ENCODE data around the gene UBE2E3.
"Not testable (repeated sequence)": the region's sequence is repeated elsewhere in the genome, so short reads cannot be mapped to it uniquely, and the experiment has no call there.

Gene UBE2E3

GRCh38 chr2:181085734-181086133 is 105.3 kb downstream of the UBE2E3 start:
- DNase-seq, result no peak

DNA sequence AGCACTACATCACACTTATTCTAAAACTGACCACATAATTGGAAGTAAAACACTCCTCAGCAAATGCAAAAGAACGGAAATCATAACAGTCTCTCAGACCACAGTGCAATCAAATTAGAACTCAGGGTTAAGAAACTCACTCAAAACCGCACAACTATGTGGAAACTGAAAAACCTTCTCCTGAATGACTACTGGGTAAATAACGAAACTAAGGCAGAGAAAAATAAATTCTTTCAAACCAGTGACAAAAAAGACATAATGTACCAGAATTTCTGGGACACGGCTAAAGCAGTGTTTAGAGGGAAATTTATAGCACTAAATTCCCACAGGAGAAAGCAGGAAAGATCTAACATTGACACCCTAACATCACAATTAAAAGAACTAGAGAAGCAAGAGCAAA is 111.5 kb downstream of the UBE2E3 start:
- not testable (repeated sequence) for DNase-seq

GRCh38 chr2:181095486-181095885 is 115.1 kb downstream of the UBE2E3 start:
- DNase-seq, result no peak

DNA sequence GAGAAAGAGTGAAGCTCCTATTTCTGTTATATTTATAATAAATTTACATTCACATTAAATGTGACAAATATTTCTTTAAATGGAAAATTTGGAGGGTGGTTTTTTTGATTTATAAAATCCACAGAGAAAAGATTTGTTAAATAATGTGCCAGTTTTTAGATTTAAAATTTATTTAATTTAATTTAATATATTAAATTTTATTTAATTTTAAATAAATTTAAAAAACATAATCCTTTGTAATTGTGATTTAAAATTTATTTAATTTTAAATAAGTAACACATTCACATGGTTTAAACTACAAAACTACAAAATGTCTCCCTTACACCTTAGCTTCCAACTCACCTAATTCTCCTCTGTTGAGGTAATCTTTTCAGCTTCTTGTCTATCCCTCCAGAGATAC is 123.3 kb downstream of the UBE2E3 start:
- DNase-seq, result no peak

DNA sequence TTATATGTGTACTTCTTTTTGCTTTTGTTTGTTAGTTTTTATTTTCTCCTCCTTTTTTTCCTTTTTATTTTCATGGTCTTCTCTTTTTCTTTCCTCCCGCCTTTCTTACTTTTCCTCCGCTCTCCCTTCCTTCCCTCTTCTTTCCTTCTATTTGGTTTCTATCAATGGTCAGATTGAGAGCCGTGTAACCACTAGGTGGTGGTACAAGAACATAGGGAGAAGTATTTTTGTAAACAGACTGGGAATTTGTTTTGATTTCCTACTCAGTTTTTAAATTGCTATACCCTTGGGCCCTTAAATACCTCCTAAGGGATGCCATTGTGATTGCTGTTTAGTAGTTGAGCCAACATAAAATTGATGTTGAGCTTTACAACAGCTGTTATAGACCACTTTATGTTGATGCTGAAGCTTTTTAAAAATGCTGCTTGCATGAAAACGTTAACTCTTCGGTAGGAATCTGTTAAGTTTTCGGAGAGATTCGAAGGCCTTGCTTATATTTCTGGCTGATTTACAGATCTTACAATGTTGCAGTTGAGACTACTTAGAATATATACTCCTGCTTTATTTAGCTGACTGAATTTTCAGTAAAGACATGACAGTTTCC is 124.2 kb downstream of the UBE2E3 start:
- peak; percentile 10 to 72 for DNase-seq

DNA sequence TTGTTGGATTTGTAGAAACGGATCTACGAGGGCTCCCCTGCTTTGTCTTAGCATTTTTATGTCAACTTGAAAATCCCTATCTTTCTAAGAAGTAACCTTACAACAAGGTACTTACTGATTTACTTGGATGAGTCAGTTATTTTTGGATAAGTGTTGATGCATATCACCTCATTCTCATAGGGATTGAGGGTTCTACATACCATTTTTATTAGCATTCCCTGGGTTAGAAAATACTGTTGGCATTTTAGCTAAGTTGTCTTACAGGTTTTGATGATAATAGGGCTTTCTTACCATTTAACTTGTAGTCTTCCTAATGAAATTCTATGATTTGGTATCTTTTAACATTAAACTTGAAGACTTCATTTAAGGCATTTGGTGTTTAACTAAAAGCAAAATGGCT is 125.2 kb downstream of the UBE2E3 start:
- no peak for DNase-seq

DNA sequence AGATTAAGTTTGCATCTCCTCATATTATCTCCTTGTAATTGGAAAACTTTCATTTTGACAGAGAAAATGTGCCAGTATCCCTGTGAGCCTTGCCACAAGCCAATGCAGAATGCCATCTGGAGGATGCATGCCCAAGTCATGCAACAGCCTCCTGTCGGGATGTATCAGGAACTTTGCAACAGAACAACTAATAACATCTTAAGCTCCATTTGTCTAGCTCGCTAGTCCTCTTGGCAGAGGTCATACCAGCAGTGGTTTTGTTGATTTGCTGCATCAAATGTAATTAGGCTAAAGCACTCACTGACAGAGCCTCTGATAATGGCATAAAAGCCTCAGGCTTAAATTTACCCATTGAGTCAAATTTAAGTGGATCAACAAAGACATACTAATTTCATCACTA is 125.8 kb downstream of the UBE2E3 start:
- DNase-seq, result no peak

DNA sequence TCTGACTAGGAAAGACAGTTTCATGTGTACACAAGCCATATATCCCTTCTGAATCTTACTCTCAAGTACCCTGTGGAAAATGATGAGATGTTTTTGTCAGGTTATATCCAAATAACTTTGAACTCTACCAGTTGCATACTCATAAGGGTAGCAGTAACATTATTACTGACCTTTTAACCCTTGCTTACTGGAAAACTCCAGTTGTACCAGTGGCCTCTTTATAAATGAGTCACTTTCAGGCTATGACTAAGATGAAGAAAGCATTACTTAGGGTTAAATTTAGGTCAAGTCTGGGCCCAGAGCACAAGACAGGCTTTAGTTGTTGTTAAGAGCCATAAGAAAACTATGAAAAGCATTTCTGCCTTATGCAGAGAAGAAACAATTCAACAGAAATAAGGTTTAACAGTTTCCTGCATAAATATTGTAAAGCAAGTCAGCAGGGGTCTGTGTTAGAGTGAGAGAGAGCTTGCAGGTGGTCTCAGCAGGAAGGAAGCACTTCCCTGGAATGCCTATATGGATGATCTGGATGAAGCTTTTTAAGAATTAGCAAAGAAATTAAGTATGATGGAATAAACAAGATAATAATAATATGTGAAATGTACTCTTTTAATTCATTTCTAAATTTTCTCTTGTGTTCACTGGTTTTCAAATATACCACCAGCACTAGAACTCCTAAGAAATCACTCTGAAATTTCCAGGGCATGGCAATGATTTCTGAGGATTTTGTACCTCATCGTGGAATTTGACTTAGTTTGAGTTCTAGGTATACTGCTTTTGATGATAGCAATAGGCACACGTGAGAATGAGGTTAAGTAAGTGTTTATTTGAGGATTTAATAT is 126.6 kb downstream of the UBE2E3 start:
- DNase-seq, result peak; percentile 36 to 91

DNA sequence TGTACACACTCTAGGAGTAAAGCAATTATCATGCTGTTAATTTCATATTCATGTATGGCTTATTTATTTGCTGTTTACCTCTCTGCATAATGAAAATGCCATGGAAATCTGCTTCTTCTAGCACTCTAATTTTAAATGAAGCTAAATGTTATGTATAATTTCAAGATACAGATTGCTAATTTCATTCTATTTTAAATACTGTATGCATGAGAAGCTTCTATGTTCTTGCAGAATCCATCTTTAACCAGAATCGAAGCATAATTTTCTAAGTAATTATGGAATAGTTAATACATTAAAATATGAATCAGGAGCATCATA is 127.2 kb downstream of the UBE2E3 start:
- DNase-seq, result no peak

DNA sequence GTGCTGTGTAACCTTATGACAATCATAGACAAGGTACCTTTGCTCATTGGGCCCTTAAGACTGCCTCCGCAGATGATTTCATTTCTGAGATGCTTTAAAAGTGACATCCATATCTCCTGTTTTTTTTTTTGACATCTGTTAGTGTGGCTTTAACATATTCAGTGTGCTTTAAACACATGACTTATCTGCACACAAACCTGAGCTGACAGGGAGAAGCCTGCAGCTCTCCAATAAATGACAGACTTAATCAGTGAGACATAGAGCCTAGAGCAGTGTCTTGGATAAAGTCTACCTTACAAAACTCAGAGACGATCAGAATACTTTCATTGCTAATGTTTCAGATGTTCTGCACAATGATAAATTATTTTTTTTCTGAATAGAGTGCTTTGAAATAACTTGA is 130.7 kb downstream of the UBE2E3 start:
- DNase-seq, result no peak

GRCh38 chr2:181112916-181113315 is 132.5 kb downstream of the UBE2E3 start:
- no peak for DNase-seq
